Activated T-cell treated with anti-CD3 and anti-CD28 coated beads, Interleukin-2, amount 50 U/mL, for 4 hours (primary cell): ENCODE results near the gene OR5C1. TPM values are rescaled to one million over a fixed set of nuclear protein-coding genes. Genes with fewer than 3 reads are reported as not detected.
A peak's percentile ranks its signal among the peaks of the same experiment; 100 is the strongest.
"Not testable (repeated sequence)": the region's sequence is repeated elsewhere in the genome, so short reads cannot be mapped to it uniquely, and the experiment has no call there.

Source experiments
- ATAC-seq, 2 donors: fragments of 200-7000 bp; cut with Tn5 transposase; one replicate each; pipeline ENCODE4 v1.10.0; 2021
- DNase-seq: peaks from one replicate; pipeline ENCODE4 v3.0.0-alpha.2; 2020
- H3K27me3 Mint-ChIP-seq: one replicate; pipeline ENCODE4 v1.8.0; 2021; ENCODE audit warnings: low read depth, mixed read lengths
- H3K36me3 Mint-ChIP-seq: one replicate; pipeline ENCODE4 v1.8.0; 2022; ENCODE audit warnings: mixed read lengths; ENCODE audit not compliant: insufficient read depth
- H3K4me1 Mint-ChIP-seq: one replicate; pipeline ENCODE4 v1.8.0; 2021; ENCODE audit warnings: low read depth, mixed read lengths
- H3K4me3 Mint-ChIP-seq: one replicate; pipeline ENCODE4 v1.8.0; 2021; ENCODE audit warnings: mild to moderate bottlenecking, moderate library complexity, mixed read lengths
- H3K9me3 Mint-ChIP-seq: one replicate; pipeline ENCODE4 v1.8.0; 2021; ENCODE audit warnings: mixed read lengths
- total RNA-seq, 3 donors: library from RNA; stranded (reverse); gene quantifications; one replicate each; pipeline ENCODE4 v1.2.1, GENCODE V29; 2021

OR5C1 gene
- total RNA-seq, 3 donors from 2014 or later = not detected

GRCh38 chr9:122800066-122801060 lies 11.6 kb downstream of the OR5C1 start, which contains the start of gene OR1K1:
Gene OR1K1 (plus strand): TSS chr9:122800123. CDS start chr9:122800123, 0 bp downstream.
- DNase-seq = no peak
- Mint-ChIP-seq H3K9me3 (no peaks in the 10 kb centered on the region), H3K4me3 (no peak within 1 kb of the TSS), H3K27me3 (no peaks in the 10 kb centered on the region), H3K4me1 (no peaks in the 10 kb centered on the region), H3K36me3 (peaks cover 2% of the 10 kb centered on the region)
- ATAC-seq = no peak

DNA sequence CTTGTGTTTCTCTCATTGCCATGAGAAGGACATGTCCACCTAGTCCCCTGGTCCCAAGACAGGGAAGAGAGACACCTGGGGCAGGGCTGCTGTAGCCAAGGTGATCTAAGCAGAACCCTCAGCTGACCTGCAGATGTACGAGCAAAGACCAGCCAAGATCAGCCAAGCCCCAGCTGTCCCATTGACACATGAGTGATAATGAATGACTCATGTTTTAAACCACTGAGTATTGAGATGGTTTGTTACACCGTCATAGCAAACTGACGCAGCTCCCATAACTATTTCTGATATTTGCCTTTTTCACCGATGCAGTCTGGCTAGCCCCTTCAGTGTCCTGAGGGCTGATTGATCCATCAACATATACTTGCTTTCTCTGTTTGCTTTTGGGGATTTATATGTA lies 17.9 kb downstream of the OR5C1 start:
- Mint-ChIP-seq H3K27me3 (no peaks in the 10 kb centered on the region), H3K36me3 (peaks cover 4% of the 10 kb centered on the region), H3K4me3 (no peak overlapping the region), H3K4me1 (peaks cover 23% of the 10 kb centered on the region), H3K9me3 (peaks cover 7% of the 10 kb centered on the region)
- ATAC-seq (peak in 1 of 2 donors; percentile 23), DNase-seq (no peak)

DNA sequence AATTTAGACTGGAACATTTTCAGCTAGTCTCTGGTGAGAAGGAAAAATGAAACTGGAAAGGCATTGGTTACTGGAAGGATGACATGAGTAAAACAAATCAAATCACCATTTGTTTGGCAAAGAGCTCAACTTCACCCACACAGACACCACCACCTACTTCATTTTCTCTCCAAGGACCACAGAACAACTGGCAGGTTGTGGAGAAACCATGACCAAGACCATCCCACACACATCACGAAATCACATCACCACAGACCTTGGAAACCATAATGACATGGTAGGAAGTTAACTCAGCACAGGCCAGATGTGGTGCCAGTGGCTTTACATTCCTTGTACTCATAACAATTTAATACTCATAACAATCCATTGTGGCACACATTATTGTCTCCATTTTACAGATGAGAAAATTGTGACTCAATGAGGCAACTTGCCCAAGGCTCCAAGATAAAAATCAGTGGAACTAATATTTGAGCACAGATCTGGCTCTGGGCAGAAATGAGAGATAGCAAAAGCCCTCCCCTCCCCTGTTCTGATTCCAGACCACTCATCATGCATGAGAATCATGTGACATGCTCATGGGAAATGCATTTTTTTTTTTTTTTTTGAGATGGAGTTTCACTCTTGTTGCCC lies 18.7 kb downstream of the OR5C1 start:
- Mint-ChIP-seq H3K27me3 (no peaks in the 10 kb centered on the region), H3K4me1 (peaks cover 23% of the 10 kb centered on the region), H3K9me3 (peaks cover 7% of the 10 kb centered on the region), H3K36me3 (peaks cover 4% of the 10 kb centered on the region), H3K4me3 (no peak overlapping the region)
- no peak for DNase-seq
- ATAC-seq = peak; percentile 87 to 90

- Mint-ChIP-seq H3K4me1 (peaks cover 23% of the 10 kb centered on the region), H3K36me3 (peaks cover 4% of the 10 kb centered on the region), H3K9me3 (peaks cover 7% of the 10 kb centered on the region), H3K27me3 (no peaks in the 10 kb centered on the region), H3K4me3 (no peak overlapping the region)
- DNase-seq = no peak
- ATAC-seq = no peak
These were observed 19.4 kb downstream of the OR5C1 start for GRCh38 chr9:122808141-122808540.

- not testable (repeated sequence) for ATAC-seq, DNase-seq, H3K4me3 Mint-ChIP-seq, H3K27me3 Mint-ChIP-seq, H3K9me3 Mint-ChIP-seq, H3K36me3 Mint-ChIP-seq
- peaks cover 23% of the 10 kb centered on the region for H3K4me1 Mint-ChIP-seq
These were observed 20.5 kb downstream of the OR5C1 start for GRCh38 chr9:122809261-122809660.

DNA sequence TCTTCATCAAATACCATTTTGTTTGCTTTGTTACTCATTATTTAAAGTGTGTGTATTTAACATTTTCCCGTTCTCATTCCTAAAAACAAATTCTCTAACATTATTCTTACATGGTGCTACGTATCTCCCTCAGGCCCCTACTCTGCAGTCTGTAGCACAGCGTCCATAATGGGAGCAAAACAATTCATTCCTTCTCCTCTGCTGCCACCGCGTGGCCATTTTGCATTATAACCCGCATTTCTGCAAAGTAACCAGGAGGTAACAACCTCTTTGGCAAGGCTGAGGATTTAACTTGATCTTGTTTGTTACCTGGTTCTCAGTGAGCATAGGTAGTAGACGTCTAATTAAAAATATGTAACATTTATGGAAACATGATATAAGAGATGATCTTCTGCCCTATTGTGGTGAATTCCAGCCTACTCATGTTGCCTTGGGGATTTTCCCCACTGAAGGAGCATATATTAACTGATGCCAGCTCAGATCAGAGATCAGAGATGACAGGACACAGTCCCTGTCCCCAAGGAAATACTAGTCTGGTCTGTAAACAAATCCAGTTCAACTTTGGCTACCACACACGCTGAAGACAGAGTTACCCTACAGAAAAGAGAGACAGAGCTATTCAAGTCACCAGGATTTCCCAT lies 21.7 kb downstream of the OR5C1 start:
- H3K36me3 Mint-ChIP-seq = peaks cover 3% of the 10 kb centered on the region
- peaks cover 7% of the 10 kb centered on the region for H3K9me3 Mint-ChIP-seq
- no peak overlapping the region for H3K4me3 Mint-ChIP-seq
- ATAC-seq (peak; percentile 37 to 52), DNase-seq (peak; percentile 68)
- no peaks in the 10 kb centered on the region for H3K27me3 Mint-ChIP-seq
- H3K4me1 Mint-ChIP-seq = peaks cover 31% of the 10 kb centered on the region

DNA sequence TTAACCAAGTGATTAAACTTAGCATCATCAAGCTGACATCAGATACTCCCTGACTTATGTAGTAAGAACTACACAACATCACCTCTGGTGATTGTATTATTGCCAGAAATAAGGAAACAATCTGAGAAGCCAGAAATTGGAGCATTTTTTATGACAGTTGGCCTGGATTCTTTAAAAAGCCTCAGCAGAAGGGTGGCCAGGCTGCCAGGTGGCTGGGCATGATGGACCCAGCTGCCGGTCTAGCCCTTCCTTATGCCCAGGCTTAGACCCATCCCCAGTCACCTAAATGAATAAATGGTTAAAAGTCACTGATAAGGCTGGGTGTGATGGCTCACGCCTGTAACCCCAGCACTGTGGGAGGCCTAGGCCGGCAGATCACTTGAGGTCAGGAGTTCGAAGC lies 24.0 kb downstream of the OR5C1 start:
- H3K27me3 Mint-ChIP-seq = no peaks in the 10 kb centered on the region
- peaks cover 2% of the 10 kb centered on the region for H3K36me3 Mint-ChIP-seq
- peaks cover 33% of the 10 kb centered on the region for H3K4me1 Mint-ChIP-seq
- H3K4me3 Mint-ChIP-seq = no peak overlapping the region
- no peaks in the 10 kb centered on the region for H3K9me3 Mint-ChIP-seq
- ATAC-seq (no peak), DNase-seq (no peak)

DNA sequence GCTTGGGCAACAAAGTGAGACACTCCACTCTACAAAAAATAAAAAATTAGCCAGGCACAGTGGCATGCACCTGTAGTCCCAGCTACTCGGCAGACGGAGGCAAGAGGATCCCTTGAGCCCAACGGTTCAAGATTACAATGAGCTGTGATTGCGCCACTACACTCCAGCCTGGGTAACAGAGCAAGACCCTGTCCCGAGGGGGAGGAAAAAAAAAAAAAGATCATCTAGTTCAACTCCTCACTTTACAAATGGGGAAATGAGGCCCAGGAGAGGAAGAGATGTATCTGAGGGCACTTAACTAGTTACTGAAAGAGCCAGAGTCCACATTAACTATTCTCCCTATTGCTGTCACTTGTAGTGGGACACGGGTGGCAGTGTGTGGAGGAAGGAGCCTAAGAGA lies 25.8 kb downstream of the OR5C1 start:
- H3K27me3 Mint-ChIP-seq = no peaks in the 10 kb centered on the region
- no peak overlapping the region for H3K4me3 Mint-ChIP-seq
- DNase-seq (no peak), ATAC-seq (no peak)
- peaks cover 27% of the 10 kb centered on the region for H3K4me1 Mint-ChIP-seq
- H3K9me3 Mint-ChIP-seq = no peaks in the 10 kb centered on the region
- peaks cover 2% of the 10 kb centered on the region for H3K36me3 Mint-ChIP-seq

DNA sequence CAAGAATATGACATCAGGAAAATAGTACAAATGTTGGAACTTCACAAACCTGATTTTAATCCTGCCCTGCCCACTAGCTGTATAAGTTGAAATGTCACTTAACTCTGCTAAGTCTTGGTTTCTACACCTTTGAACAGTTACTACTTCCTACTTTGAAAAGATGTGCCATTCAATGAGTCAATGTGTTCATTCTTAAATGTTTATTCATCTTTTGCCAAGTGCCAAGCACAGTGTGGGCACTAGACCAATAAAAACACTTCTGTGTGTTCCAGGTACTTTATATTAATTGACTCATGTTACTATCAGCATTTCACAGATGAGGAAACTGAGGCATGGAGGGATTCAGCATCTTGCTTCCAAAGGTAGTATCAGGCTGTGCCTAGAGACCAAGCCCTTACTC lies 26.8 kb downstream of the OR5C1 start:
- no peak for DNase-seq
- ATAC-seq = peak; percentile 37 to 49
- peaks cover 36% of the 10 kb centered on the region for H3K4me1 Mint-ChIP-seq
- H3K9me3 Mint-ChIP-seq = no peaks in the 10 kb centered on the region
- no peaks in the 10 kb centered on the region for H3K27me3 Mint-ChIP-seq
- peaks cover 10% of the 10 kb centered on the region for H3K36me3 Mint-ChIP-seq
- H3K4me3 Mint-ChIP-seq = peak overlapping the region; percentile 71

GRCh38 chr9:122816163-122816867 lies 27.6 kb downstream of the OR5C1 start:
- DNase-seq (peak; percentile 29), ATAC-seq (peak; percentile 80 to 81)
- no peaks in the 10 kb centered on the region for H3K27me3 Mint-ChIP-seq
- H3K9me3 Mint-ChIP-seq = no peaks in the 10 kb centered on the region
- peak overlapping the region; percentile 71 for H3K4me3 Mint-ChIP-seq
- peaks cover 39% of the 10 kb centered on the region for H3K4me1 Mint-ChIP-seq
- peaks cover 14% of the 10 kb centered on the region for H3K36me3 Mint-ChIP-seq

- DNase-seq = no peak
- no peaks in the 10 kb centered on the region for H3K9me3 Mint-ChIP-seq
- no peaks in the 10 kb centered on the region for H3K27me3 Mint-ChIP-seq
- H3K4me3 Mint-ChIP-seq = no peak overlapping the region
- ATAC-seq = no peak
- peaks cover 18% of the 10 kb centered on the region for H3K36me3 Mint-ChIP-seq
- H3K4me1 Mint-ChIP-seq = peaks cover 53% of the 10 kb centered on the region
These were observed 30.6 kb downstream of the OR5C1 start for GRCh38 chr9:122819326-122819725.

DNA sequence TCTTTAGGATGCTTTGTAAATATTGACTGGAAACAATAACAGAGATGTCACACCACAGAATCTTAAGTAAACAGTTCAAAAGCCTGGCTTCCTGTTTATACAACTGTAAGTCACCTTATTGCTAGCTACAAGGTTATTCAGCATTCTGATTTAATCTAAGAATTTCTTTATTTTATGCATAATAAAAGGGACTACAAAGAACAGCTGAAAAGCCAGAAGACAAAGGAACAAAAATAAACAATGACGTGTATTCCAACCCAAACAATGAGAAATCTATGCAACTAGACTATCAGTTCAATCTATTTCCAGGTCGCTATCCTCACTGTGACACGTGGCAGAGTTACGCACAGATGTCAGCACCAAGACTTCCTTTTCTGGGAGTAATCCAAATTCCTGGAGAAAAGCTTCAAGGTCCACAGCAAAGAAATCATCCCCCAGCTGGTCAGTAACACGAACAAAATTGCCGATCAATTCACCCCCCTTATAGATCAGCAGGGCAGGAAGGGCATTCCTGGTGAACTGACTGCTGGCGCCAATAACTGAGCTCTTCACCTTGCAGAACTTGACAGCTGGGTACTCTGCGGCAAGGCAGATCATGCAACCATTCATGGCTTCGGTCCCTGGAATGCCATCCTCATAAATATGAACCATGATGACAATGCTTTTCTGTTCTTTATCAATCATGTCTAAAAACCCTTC lies 31.2 kb downstream of the OR5C1 start:
- ATAC-seq (no peak), DNase-seq (no peak)
- Mint-ChIP-seq H3K4me3 (no peak overlapping the region), H3K36me3 (peaks cover 20% of the 10 kb centered on the region), H3K9me3 (no peaks in the 10 kb centered on the region), H3K4me1 (peaks cover 53% of the 10 kb centered on the region), H3K27me3 (no peaks in the 10 kb centered on the region)

DNA sequence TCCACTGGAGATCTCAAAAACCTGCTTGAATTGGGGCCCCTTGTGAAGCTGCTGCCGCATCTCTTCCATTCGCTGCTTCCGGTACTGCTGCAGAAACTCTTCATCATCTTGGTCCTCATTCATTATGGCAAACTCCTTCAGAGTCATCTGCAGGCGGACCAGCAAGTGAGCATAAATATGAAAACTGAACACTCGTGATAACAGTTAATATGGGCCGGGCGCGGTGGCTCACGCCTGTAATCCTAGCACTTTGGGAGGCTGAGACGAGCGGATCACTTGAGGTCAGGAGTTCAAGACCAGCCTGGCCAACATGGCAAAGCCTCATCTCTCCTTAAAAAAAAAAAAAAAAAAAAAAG lies 31.7 kb downstream of the OR5C1 start:
- Mint-ChIP-seq H3K4me3 (no peak overlapping the region), H3K36me3 (peaks cover 18% of the 10 kb centered on the region), H3K4me1 (peaks cover 53% of the 10 kb centered on the region), H3K9me3 (no peaks in the 10 kb centered on the region), H3K27me3 (no peaks in the 10 kb centered on the region)
- DNase-seq (no peak), ATAC-seq (no peak)
